Measurements from ENCODE around the gene AATF. TPM values are rescaled to one million over a fixed set of nuclear protein-coding genes. Genes with fewer than 3 reads are reported as not detected.

Gene AATF
- total and polyA plus RNA-seq, 12 donors: 21.0 to 68.2 (median 41.1) TPM

DNA sequence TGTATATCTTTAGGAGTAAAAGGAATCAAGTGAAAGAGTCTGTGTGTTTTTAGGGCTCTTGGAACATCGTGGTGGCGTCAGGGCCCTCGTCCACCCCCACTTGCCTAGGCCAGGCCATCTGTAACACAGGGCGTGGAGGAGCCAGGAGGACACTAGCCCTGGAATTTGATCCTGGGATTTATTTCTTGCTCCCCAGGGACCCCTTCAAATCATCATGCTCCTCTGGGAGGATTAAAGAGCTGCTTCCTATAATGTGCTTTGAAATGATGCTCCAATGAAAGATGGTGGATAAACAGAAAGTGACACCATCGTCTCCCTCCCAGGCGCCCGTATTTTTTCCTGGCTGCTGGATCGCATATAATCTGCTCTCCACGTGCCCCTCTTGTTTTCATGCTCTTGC lies 113.3 kb downstream of the AATF start:
- no peaks in the 10 kb centered on the region for H3K4me1 ChIP-seq (replicated peaks in 1 of 2)
- intact Hi-C loops (cut with DNase I): no loop called here
- WGBS, 4 donors: 67 to 78% (median 75%) methylated on average over 9 of the region's 9 CpGs

DNA sequence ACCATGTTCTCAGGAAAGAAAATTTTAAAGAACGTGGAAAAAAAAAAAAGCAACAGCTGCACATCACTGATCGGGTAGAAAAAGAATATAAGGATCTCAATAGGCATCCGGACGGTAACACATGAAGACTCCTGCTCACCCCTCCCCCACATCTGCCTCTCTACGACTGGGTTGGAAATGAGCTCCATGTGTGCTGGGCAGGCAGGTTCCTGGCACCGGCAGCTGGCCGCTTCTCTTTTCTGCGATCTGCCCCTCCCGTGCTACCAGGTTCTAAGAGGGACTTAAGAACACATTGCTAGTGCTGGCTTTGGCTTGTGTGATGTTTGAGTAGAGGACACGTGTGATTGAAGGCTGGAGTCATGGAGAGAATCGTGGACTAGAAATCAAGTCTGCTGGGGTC lies 115.5 kb downstream of the AATF start:
- intact Hi-C loops (cut with DNase I): no loop called here
- H3K27me3 ChIP-seq: no peaks in the 10 kb centered on the region

More for the DNA sequence above, 113.3 kb downstream of the AATF start:
- no peaks in the 10 kb centered on the region for H3K27me3 ChIP-seq
- no peak overlapping the region for H3K4me3 ChIP-seq
- TF ChIP-seq, protein P1, sequence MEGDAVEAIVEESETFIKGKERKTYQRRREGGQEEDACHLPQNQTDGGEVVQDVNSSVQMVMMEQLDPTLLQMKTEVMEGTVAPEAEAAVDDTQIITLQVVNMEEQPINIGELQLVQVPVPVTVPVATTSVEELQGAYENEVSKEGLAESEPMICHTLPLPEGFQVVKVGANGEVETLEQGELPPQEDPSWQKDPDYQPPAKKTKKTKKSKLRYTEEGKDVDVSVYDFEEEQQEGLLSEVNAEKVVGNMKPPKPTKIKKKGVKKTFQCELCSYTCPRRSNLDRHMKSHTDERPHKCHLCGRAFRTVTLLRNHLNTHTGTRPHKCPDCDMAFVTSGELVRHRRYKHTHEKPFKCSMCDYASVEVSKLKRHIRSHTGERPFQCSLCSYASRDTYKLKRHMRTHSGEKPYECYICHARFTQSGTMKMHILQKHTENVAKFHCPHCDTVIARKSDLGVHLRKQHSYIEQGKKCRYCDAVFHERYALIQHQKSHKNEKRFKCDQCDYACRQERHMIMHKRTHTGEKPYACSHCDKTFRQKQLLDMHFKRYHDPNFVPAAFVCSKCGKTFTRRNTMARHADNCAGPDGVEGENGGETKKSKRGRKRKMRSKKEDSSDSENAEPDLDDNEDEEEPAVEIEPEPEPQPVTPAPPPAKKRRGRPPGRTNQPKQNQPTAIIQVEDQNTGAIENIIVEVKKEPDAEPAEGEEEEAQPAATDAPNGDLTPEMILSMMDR (IDR thresholded peaks at IDR 0.05): no peak
- no peak for TF ChIP-seq POLR2A (IDR thresholded peaks at IDR 0.05)
- no peak for DNase-seq
- no peak overlapping the region for H3K27ac ChIP-seq
- no peaks in the 10 kb centered on the region for H3K9me3 ChIP-seq (replicated peaks in 1 of 3)
- no peaks in the 10 kb centered on the region for H3K36me3 ChIP-seq (replicated peaks in 1 of 2)

DNA sequence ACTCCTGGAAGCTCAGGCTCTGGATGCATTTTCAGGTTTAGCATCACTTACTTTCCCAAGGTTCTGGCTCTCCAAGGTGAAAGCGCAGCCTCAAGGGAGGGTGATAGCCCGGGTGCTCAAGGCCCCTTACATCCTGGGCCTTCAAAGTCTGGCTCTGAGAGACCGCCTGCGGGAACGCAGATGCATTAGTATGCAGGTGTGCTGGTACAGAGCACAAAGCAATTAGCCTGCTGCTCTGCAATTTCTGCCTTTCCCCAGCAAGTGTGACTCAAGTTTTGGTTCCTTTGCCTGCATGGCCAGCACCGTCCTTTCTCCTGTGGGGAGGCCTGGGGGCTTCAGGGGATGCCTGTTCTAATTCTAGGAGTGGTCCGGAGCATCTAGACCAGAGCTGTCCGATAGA lies 116.2 kb downstream of the AATF start:
- Histone ChIP-seq H3K36me3 (replicated peaks in 1 of 2) (no peaks in the 10 kb centered on the region), H3K9me3 (replicated peaks in 1 of 3) (no peaks in the 10 kb centered on the region), H3K27ac (no peak overlapping the region), H3K4me3 (no peak overlapping the region), H3K4me1 (replicated peaks in 1 of 2) (peaks cover 0 to 5% of the 10 kb centered on the region in 2 donors), H3K27me3 (no peaks in the 10 kb centered on the region)
- 78 to 89% (median 85%) methylated on average over 6 to 8 of the region's 8 CpGs for WGBS, 4 donors
- DNase-seq: no peak
- intact Hi-C loops (cut with DNase I): no loop called here
- TF ChIP-seq, protein P1 (IDR thresholded peaks at IDR 0.05): no peak
- TF ChIP-seq POLR2A (IDR thresholded peaks at IDR 0.05): no peak

More for the DNA sequence above, 115.5 kb downstream of the AATF start:
- Histone ChIP-seq H3K4me1 (replicated peaks in 1 of 2) (peaks cover 0 to 5% of the 10 kb centered on the region in 2 donors), H3K4me3 (no peak overlapping the region), H3K27ac (no peak overlapping the region), H3K9me3 (replicated peaks in 1 of 3) (no peaks in the 10 kb centered on the region), H3K36me3 (replicated peaks in 1 of 2) (no peaks in the 10 kb centered on the region)
- 49 to 68% (median 54%) methylated on average over 11 of the region's 11 CpGs for WGBS, 4 donors
- DNase-seq: peak in 1 of 7 donors; percentile 25
- TF ChIP-seq, protein P1 (IDR thresholded peaks at IDR 0.05): no peak
- no peak for TF ChIP-seq POLR2A (IDR thresholded peaks at IDR 0.05)

DNA sequence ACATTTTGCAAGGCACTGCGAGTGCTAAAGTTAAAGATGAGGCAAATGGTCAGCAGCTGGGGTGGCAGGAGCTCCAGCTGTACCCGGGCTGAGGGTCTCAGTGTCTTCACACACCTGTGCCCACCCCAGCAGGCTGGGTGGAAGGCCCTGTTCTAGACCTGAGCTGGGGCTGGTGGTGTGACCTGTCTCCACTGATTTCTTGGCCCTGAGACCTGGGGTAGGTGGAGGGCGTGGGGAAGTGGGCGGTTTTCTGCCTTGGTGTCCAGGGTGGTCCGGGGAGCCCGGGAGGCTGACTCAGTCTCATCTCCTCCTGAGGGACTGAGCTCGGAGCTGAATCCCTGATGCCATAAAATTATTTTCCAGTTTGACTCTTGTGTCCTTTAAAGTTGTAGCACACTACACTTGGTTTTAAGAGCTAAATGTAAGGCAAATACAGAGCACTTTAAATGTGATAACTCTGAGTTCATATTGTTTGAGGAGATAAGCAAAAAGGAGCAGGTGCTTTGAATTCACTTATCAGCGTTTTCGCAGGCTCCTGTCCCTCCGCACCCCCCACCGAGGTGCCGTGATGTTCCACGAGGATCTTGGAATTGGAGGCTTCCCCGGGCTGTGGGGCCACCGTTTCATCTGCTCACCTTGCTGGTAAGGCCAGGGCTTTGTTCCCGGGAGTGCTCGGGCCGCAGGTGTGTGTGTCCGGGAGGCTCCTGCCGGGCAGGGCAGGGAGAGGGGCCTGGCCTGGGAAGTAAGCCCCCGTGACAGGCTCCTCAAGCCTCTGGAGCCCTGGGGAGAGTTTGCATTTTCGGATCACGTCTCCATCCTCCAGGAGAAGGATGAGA lies 117.0 kb downstream of the AATF start:
- no peaks in the 10 kb centered on the region for H3K9me3 ChIP-seq (replicated peaks in 1 of 3)
- H3K4me3 ChIP-seq: no peak overlapping the region
- WGBS, 4 donors: 56 to 72% (median 61%) methylated on average over 14 to 23 of the region's 23 CpGs
- no peaks in the 10 kb centered on the region for H3K36me3 ChIP-seq (replicated peaks in 1 of 2)
- TF ChIP-seq POLR2A (IDR thresholded peaks at IDR 0.05): no peak
- TF ChIP-seq, protein P1 (IDR thresholded peaks at IDR 0.05): no peak
- no peaks in the 10 kb centered on the region for H3K27me3 ChIP-seq
- no peak for DNase-seq
- H3K27ac ChIP-seq: no peak overlapping the region
- peaks cover 0 to 5% of the 10 kb centered on the region in 2 donors for H3K4me1 ChIP-seq (replicated peaks in 1 of 2)
- intact Hi-C loops (cut with DNase I): no loop called here

Measured in adrenal gland (tissue), 12 donors.